GM19452 (cell line): ENCODE results near the gene BEST2.

ENCODE experiments used
- ATAC-seq: cut with Tn5 transposase; IDR thresholded peaks from one replicate; pipeline ENCODE4 v1.9.1; 2021; ENCODE audit not compliant: unreplicated experiment

The BEST2 gene

GRCh38 chr19:12727745-12728433 lies 23.7 kb upstream of the BEST2 start:
- no peak for ATAC-seq

- ATAC-seq = no peak
Observed at GRCh38 chr19:12730064-12730463, 21.5 kb upstream of the BEST2 start.

GRCh38 chr19:12731337-12731736 lies 20.3 kb upstream of the BEST2 start:
- no peak for ATAC-seq

GRCh38 chr19:12733369-12734214 lies 18.0 kb upstream of the BEST2 start:
- ATAC-seq = no peak

- peak; percentile 64 for ATAC-seq
Observed at GRCh38 chr19:12736995-12737834, 14.4 kb upstream of the BEST2 start, which contains the start of gene GET3. Gene GET3 (plus strand): TSS chr19:12737497. CDS start chr19:12737506, 9 bp downstream.

- no peak for ATAC-seq
Observed at GRCh38 chr19:12737835-12738351, 13.7 kb upstream of the BEST2 start.

GRCh38 chr19:12745166-12745897 lies 6.3 kb upstream of the BEST2 start:
- ATAC-seq = no peak

GRCh38 chr19:12748489-12748888 lies 3.1 kb upstream of the BEST2 start:
- ATAC-seq = no peak

- no peak for ATAC-seq
Observed at GRCh38 chr19:12749938-12750521, 1.6 kb upstream of the BEST2 start.

GRCh38 chr19:12750851-12751250 lies 740 bp upstream of the BEST2 start:
- no peak for ATAC-seq

- no peak for ATAC-seq
Observed at GRCh38 chr19:12752056-12752781, 628 bp downstream of the BEST2 start.

- no peak for ATAC-seq
Observed at GRCh38 chr19:12754465-12755196, 3.0 kb downstream of the BEST2 start.

GRCh38 chr19:12756150-12756883 lies 4.7 kb downstream of the BEST2 start:
- no peak for ATAC-seq

GRCh38 chr19:12757544-12758274 lies 6.1 kb downstream of the BEST2 start:
- no peak for ATAC-seq

- no peak for ATAC-seq
Observed at GRCh38 chr19:12759686-12760085, 8.1 kb downstream of the BEST2 start.

GRCh38 chr19:12763100-12763499 lies 11.5 kb downstream of the BEST2 start:
- ATAC-seq = no peak

GRCh38 chr19:12764698-12765097 lies 13.1 kb downstream of the BEST2 start:
- no peak for ATAC-seq
